Endodermal cell (in vitro differentiated cells): ENCODE data around the gene LRIT2. TPM values are rescaled to one million over a fixed set of nuclear protein-coding genes. Genes with fewer than 3 reads are reported as not detected.

ENCODE experiments used
- DNase-seq: peaks from one replicate; pipeline ENCODE4 v3.0.0-alpha.2; 2017
- H3K27ac ChIP-seq: 2 replicates; pipeline ENCODE4 v1.5.1; 2013; ENCODE audit warnings: mild to moderate bottlenecking, low read depth, low read length, moderate library complexity
- H3K27me3 ChIP-seq: 2 replicates; pipeline ENCODE4 v1.6.1; 2013; ENCODE audit warnings: mild to moderate bottlenecking, low read length, moderate library complexity; ENCODE audit not compliant: insufficient read depth, control insufficient read depth, poor library complexity, severe bottlenecking
- H3K36me3 ChIP-seq: 2 replicates; pipeline ENCODE4 v1.7.0; 2013; ENCODE audit warnings: mild to moderate bottlenecking, low read length, moderate library complexity; ENCODE audit not compliant: control insufficient read depth, insufficient read depth
- H3K4me1 ChIP-seq: one replicate; pipeline ENCODE4 v1.7.0; 2013; ENCODE audit warnings: low read length; ENCODE audit not compliant: control insufficient read depth, insufficient read depth
- H3K4me3 ChIP-seq: 2 replicates; pipeline ENCODE4 v1.5.1; 2013; ENCODE audit warnings: mild to moderate bottlenecking, low read length, moderate library complexity
- H3K9ac ChIP-seq: 2 replicates; pipeline ENCODE4 v1.6.1; 2013; ENCODE audit warnings: mild to moderate bottlenecking, low read length, moderate library complexity; ENCODE audit not compliant: poor library complexity, severe bottlenecking; ENCODE audit errors: extremely low read depth
- H3K9me3 ChIP-seq: 2 replicates; pipeline ENCODE4 v1.6.1; 2013; ENCODE audit warnings: mild to moderate bottlenecking, low read length, moderate library complexity; ENCODE audit not compliant: control insufficient read depth
- H3K27ac Mint-ChIP-seq: 2 replicates; pipeline ENCODE4 v1.8.0; 2020; ENCODE audit warnings: mixed read lengths
- H3K27me3 Mint-ChIP-seq: 2 replicates; pipeline ENCODE4 v1.8.0; 2021; ENCODE audit warnings: mild to moderate bottlenecking, mixed read lengths; ENCODE audit not compliant: insufficient read depth
- H3K36me3 Mint-ChIP-seq: 2 replicates; pipeline ENCODE4 v1.8.0; 2020; ENCODE audit warnings: low read depth, mixed read lengths
- H3K4me1 Mint-ChIP-seq: 2 replicates; pipeline ENCODE4 v1.8.0; 2020; ENCODE audit warnings: mixed read lengths
- H3K4me3 Mint-ChIP-seq: 2 replicates; pipeline ENCODE4 v1.8.0; 2020; ENCODE audit warnings: mild to moderate bottlenecking, moderate library complexity, mixed read lengths
- H3K9me3 Mint-ChIP-seq: 2 replicates; pipeline ENCODE4 v1.8.0; 2020; ENCODE audit warnings: mild to moderate bottlenecking, mixed read lengths
- CTCF ChIP-seq: fragments of 200-600 bp; sonication (generic); conservative IDR thresholded peaks from 2 replicates; pipeline ENCODE4 v1.5.0; 2021; ENCODE audit warnings: antibody characterized with exemption, mild to moderate bottlenecking
- WGBS, 2 experiments: methylation state at CpG; one replicate each; pipeline versions ENCODE4 v1.1.5 to v1.1.7; 2013; ENCODE audit warnings: missing lambda C conversion rate in 2 of 2, mixed read lengths in 1 of 2; ENCODE audit not compliant: insufficient coverage in 1 of 2, insufficient read length in 1 of 2; 5-methylcytosine and 5-hydroxymethylcytosine counted together
- total RNA-seq, 2 donors: library from RNA; stranded (reverse); fragmentation: NEBNext Ultra II Directional in 1 of 2; extraction: Animal tissue kit (Norgen Biotek cat#: 25700) in 1 of 2; gene quantifications; 2 replicates in 1 of 2; 3 replicates in 1 of 2; pipeline ENCODE4 v1.2.1, GENCODE V29; 2021

Gene LRIT2
- total RNA-seq, 2 donors from 2014 or later: not detected

DNA sequence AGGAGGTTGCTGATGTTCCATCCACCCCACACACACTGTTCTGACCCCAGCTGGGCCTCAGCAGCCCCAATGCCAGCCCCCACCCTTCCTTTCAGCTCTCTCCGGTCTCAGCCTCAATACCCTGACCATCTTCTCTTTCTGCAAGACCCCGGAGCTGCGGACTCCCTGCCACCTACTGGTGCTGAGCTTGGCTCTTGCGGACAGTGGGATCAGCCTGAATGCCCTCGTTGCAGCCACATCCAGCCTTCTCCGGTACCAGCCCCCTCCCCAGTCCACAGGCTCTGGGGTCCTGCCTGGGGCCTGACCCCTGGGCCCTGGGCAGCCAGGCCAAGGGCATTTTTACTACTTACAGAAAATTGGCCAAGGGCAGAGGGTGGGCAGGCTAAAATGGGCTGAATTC, 22.2 kb upstream of the LRIT2 start:
- H3K27ac ChIP-seq: no peak overlapping the region
- Mint-ChIP-seq H3K36me3 (no peaks in the 10 kb centered on the region), H3K4me1 (peaks cover 4% of the 10 kb centered on the region), H3K4me3 (no peak overlapping the region), H3K9me3 (no peaks in the 10 kb centered on the region), H3K27ac (no peak overlapping the region), H3K27me3 (peaks cover 14% of the 10 kb centered on the region)
- no peak overlapping the region for H3K4me3 ChIP-seq
- H3K4me1 ChIP-seq: no peaks in the 10 kb centered on the region
- H3K36me3 ChIP-seq: no peaks in the 10 kb centered on the region
- H3K9me3 ChIP-seq: no peaks in the 10 kb centered on the region
- no peaks in the 10 kb centered on the region for H3K27me3 ChIP-seq
- 88% methylated on average over 6 of the region's 6 CpGs; no CpG with 5 or more reads in 1 of the 2 experiments for WGBS, 2 experiments
- TF ChIP-seq CTCF: no peak
- no peak overlapping the region for H3K9ac ChIP-seq
- no peak for DNase-seq

- DNase-seq: no peak
- no peaks in the 10 kb centered on the region for H3K4me1 ChIP-seq
- Mint-ChIP-seq H3K36me3 (no peaks in the 10 kb centered on the region), H3K4me3 (no peak within 1 kb of the TSS), H3K9me3 (no peaks in the 10 kb centered on the region), H3K27me3 (peaks cover 12% of the 10 kb centered on the region), H3K27ac (no peak within 1 kb of the TSS), H3K4me1 (peaks cover 4% of the 10 kb centered on the region)
- TF ChIP-seq CTCF: no peak
- H3K9me3 ChIP-seq: no peaks in the 10 kb centered on the region
- no peaks in the 10 kb centered on the region for H3K27me3 ChIP-seq
- H3K9ac ChIP-seq: no peak within 1 kb of the TSS
- no peak within 1 kb of the TSS for H3K4me3 ChIP-seq
- WGBS, 2 experiments: 80 to 83% methylated on average over 6 to 9 of the region's 9 CpGs
- H3K27ac ChIP-seq: peak within 1 kb of the TSS; percentile 6
- no peaks in the 10 kb centered on the region for H3K36me3 ChIP-seq
These were observed 19.4 kb upstream of the LRIT2 start, which contains the start of gene RGR for GRCh38 chr10:84244651-84245270. RGR (plus strand) TSS chr10:84245053; CDS start chr10:84245091, 38 bp downstream.

DNA sequence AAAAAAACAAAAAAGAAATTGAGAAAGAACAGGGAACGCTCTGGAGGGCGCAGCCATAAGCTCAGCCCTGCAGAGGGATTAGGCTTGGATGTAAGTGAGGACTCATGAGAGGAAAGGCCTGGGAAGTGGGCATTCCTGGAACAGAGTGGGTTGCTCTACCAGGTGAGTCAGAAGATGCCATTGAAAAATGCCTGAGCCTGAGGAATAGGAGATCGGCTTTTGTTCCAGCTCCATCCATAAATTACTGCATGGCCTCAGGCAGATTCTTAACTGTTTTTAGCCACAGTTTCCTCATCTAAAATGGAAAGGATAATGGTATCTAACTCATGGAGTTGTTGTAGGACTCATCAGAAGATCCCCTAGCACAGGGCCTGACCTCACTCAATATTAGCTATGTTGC, 18.4 kb upstream of the LRIT2 start:
- no peak overlapping the region for H3K4me3 Mint-ChIP-seq

More for the DNA sequence above, 18.4 kb upstream of the LRIT2 start:
- Mint-ChIP-seq H3K36me3 (no peaks in the 10 kb centered on the region), H3K27me3 (peaks cover 18% of the 10 kb centered on the region), H3K27ac (no peak overlapping the region), H3K9me3 (no peaks in the 10 kb centered on the region), H3K4me1 (peaks cover 4% of the 10 kb centered on the region)
- no peaks in the 10 kb centered on the region for H3K4me1 ChIP-seq
- no peaks in the 10 kb centered on the region for H3K36me3 ChIP-seq
- no peak overlapping the region for H3K9ac ChIP-seq
- H3K4me3 ChIP-seq: no peak overlapping the region
- H3K9me3 ChIP-seq: no peaks in the 10 kb centered on the region
- 92 to 100% methylated on average over 3 of the region's 3 CpGs for WGBS, 2 experiments
- TF ChIP-seq CTCF: no peak
- no peaks in the 10 kb centered on the region for H3K27me3 ChIP-seq
- DNase-seq: no peak
- no peak overlapping the region for H3K27ac ChIP-seq
